GM21423 (cell line): ENCODE results near the gene DLD.
"Not testable (repeated sequence)": the region's sequence is repeated elsewhere in the genome, so short reads cannot be mapped to it uniquely, and the experiment has no call there.

Experiments
- ATAC-seq: cut with Tn5 transposase; IDR thresholded peaks from one replicate; pipeline ENCODE4 v1.9.1; 2021; ENCODE audit warnings: mild to moderate bottlenecking, moderate library complexity; ENCODE audit not compliant: unreplicated experiment

The DLD gene

DNA sequence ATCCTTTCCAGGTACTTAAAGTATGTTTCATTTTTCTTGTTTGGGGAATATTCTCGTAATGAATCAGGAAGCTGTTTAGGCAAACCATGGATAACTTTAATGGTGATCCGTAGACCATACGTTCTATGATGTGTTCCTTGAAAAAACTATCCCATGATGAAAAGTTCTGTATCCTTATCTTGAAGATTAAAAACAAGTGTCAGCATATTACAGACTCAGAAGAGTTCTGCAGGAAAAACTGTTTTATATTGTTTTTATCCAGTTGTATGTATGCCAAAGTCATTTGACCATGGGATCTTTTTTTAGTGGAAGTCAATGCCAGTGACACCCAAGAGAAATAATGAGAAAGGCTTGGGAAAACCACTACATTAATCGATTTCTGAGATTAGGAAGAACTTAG is 52.0 kb downstream of the DLD start:
- ATAC-seq: no peak

DNA sequence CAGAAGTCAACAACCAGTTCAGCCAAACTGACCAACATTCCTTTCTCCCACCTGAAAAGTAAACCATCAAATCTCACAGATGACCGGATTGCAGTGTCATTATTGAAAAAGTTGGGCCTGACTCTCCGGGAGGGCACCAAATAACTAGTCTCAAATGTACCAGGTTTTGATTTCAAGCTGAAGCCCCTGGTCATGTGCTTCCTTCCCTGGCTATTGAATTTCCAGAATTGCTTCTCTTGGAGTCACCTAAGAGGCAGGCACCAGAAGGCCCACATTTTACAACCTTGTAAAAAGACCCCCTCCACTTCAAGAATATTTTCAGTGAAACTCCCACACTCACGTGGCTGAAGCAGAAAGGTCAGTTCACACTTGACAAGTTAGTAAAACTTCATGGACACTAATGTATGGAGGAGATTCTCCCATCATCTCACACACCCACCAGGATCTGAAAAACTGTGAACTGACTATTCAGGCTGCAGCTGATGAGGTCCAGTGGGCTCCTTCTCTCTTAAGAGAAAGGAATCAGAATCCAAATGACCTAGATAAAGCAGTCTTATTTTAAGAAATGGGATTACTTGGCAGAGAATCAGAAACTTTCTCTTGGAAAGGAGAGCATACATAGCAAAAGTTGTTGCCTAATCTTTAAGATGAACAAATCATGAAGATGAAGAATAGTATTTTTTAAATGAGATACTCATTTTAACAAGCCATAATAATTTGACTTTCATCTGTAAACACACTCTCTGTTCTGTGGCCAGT is 53.6 kb downstream of the DLD start:
- ATAC-seq: no peak

DNA sequence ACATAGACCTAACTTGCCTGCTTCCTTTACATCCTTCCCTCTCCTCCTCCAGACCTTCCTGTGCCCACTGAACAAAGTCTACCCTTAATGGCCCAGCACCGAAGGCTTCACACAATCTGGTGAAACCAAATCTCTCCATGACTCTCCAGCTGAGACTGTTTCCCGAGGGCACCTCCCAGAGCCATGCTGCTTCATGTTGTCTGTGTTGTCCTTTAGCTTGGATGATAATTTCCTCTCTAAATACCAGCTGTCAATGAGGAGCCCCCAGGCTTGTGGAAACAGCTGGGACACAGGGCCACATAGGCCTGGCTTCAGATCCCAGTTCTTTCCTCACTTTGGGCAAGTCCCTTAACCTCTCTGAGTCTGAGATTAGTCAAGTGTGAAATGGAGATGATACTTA is 54.3 kb downstream of the DLD start:
- no peak for ATAC-seq

DNA sequence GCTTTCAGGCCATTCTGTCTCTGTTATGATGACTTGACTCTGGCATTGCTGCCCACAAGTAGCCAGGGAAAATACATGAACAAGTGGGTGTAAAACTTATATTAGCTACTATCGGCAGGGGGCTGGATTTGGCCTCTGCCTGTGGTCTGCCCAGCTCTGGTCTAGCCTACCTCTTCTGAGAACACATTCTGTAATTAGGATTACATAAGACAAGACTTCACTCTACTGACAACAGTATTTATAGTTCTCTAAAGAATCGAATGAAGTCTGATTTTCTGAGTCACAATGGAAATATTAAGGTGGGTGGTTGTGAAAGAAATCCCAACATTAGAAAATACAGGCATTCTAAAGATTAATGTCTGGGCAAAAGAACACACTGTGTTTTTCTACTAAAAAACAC is 55.5 kb downstream of the DLD start:
- ATAC-seq: no peak

DNA sequence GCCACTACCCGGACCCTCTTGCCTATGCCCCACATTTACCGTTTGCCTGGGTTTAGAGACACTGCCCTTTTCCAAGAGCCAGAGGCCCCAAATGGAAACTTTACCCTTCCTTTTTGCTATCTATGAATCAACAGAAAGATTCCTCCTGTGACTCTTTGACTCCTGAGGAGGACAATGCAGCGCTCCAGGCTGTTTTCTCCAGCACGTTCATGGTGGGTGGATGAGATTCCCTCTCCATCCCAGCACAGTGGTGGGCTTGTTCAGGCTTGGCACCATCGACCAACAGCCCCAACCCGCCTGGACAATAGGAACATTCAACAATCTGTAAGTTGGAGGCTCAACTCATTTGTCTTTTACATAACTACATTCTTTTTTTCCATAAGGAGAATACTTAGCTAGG is 55.9 kb downstream of the DLD start:
- ATAC-seq: no peak

DNA sequence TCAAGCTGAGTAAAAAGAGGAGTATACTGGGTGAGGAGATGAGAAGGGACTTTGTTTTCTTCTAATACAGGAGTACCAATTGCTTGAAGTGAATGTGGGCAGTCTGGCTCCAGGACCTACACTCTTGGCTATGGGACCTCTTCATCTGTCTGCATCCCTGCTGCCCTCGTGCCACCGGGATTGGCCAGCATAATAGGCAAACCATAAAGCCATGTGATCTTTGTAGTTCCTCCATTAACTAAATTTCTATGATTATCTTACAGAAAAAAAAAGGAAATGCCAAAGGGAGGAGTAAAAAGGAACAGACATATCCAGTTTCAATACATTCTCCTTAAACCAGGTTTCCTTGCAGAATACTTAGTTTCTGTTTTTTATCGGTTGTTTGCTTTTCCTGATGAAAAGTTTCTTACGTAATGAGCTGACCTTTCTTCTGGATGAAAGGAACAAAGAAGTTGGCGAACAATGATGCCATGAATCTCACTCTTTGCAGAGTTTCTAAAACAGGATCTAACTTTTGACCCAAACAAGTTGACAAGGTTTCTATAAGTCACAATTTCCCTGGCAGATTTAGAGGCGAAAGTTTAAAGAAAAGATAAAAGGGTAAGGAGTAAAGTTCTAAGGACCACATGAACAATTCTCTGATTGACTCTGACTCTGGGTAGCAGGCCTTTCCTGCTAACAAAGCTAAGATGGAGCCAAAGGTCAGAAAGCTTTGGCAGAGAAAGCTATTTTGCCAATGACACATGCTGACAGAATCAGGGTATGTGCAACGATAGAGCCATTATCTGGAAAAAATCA is 57.9 kb downstream of the DLD start:
- no peak for ATAC-seq

DNA sequence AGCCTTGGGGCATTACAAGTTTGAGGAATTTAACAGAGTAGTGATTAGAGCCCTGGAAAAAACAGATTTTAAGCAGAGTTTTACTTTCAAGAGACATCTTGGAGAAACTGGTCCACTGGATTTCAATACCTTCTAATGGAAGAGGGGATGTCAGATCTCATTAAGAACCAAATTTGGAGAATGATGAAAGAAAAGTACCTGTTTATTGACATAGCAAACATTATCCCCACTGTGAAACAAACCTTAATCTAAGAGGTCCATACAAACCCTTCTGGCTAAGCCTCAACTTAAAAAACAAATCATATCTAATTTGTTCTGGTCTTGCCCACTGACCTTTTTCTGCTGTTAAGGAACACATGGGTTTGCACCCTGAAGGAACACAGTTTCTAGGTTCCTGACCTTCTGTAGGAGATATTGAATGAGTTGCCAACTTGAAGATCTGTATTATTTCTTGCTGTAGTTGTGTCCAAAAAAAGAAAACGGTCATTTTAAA is 58.5 kb downstream of the DLD start:
- ATAC-seq: no peak

DNA sequence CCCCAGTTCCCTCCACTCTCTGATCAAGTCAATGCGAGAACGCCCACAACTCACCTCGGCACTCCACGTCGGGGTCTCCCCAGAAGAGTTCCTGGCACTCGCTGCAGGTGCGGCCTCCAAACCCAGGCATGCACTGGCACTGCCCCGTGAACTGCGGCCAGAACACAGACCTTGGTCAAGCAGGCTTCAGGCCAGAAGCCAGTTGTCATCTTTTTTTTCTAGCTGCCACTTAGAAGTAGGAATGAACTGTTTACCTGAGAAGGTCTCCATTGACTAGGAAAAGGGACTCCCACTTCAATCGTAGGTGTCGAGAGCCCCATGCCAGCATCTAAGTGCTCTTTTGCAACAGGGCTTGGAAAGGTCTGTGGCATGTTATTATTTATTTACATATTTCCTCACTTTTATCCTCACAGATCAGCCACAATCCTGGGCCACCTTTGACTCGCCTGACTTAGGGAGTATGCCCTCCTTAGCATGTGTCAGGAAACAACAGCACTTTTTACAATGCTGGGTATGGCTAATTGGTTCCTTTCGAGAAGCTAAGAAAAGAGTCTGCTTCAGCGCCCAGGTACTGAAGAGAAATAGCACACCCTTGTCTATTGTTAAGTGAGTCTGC is 60.3 kb downstream of the DLD start:
- no peak for ATAC-seq

DNA sequence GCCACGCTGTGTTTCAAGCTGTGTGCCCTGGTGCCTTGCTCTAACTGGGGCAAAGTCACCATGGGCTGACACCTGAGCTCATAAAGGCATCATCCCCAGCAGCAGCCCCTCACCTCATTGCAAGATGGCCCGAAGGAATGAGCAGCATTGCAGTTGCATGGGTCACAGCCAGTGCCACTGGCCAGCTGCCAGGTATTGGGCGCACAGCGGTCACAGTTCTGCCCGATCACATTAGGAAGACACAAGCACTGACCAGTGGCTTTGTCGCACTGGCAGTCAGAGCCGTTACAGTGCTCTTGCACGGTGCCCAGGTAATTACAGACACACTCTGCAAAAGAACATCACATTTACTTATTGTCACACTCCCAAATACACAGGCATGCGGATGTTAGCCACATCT is 60.9 kb downstream of the DLD start:
- ATAC-seq: no peak

DNA sequence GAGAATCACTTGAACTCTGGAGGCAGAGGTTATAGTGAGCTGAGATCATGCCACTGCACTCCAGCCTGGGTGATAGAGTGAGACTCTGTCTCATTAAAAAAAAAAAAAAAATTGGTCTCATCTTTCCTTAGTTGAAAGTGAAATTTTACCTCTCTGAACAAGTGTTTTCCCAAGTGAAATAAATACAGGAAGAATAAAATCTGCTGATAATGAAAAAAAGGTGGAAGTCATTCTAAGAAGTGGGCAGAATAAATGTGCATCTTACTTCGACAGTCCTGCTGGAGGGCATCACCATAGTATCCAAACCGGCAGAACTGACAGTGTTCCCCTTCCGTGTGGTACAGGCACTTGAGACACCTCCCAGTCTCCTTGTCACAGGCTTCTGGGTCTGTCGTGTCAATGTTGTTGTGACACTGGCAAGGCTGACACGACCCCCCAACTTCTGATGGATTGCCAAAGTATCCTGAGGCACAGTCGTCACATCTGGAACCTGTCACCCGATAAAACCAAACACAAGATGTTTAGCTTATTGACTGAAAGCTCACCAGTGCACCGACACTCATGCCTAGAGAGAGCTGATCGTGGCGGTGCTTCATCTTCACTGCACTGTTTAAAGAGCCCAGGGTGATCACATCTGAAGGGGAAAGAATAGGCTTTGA is 62.4 kb downstream of the DLD start:
- ATAC-seq: no peak

DNA sequence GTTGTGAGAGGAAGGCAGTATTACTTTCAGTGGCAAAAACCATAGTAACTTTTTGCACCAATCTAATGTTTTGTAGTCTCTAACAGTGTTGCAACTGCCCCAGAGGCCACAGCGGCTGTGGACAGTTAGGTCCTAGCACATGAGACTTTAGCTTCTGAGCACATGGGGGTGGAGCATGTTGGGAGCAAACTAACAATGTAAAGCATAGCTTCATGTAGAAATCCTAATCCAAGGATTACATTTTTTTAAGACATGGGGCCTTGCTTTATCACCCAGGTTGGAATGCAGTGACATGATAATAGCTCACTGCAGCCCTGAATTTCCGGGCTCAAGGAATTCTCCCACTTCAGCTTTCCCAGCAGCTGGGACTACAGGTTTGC is 62.9 kb downstream of the DLD start:
- ATAC-seq: no peak

DNA sequence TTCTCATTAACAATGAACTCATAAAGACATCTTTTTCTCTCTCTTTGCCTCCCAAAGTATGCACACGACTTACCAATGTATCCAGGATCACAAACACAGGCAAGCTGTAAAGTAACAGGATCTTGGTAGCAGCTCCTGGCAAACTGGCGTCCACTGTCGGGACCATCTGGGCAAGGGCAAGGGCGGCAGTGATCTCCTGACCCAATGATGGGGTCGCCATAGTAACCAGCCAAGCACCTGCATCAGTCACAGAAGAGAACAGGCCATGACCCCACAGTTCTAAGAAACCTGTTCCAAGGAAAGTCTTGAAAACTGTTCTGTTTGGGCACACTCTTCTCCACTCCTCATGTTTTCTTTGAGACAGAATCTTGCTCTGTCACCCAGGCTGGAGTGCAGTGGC is 64.4 kb downstream of the DLD start:
- no peak for ATAC-seq

DNA sequence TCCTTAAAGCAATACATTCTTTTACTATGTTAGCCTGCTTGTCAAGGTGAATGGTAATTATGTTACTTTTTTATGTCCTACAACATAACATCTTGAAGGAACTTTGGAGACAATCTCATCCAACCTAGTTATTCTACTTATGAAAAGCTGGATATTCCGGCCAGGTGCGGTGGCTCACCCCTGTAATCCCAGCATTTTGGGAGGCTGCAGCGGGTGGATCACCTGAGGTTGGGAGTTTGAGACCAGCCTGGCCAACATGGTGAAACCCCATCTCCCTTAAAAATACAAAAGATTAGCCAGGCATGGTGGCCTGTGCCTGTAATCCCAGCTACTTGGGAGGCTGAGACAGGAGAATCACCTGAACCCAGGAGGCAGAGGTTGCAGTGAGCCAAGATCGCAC is 66.0 kb downstream of the DLD start:
- ATAC-seq: not testable (repeated sequence)

DNA sequence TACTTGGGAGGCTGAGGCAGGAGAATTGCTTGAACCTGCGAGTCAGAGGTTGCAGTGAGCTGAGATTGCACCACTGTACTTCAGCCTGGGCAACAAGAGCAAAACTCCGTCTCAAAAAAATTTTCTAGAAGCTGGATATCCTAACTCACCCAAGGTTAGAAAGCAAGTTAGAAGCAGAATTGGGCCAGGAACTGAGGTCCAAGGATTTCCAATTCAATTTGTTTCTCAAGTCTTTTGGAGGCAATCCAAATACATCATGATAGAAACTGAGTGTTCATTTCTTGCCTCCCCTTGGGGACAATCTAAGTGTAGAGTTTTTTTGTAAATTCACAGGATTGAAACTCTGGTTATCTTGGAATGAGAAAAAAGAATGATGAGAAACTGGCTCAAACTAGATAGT is 66.5 kb downstream of the DLD start:
- ATAC-seq: no peak

DNA sequence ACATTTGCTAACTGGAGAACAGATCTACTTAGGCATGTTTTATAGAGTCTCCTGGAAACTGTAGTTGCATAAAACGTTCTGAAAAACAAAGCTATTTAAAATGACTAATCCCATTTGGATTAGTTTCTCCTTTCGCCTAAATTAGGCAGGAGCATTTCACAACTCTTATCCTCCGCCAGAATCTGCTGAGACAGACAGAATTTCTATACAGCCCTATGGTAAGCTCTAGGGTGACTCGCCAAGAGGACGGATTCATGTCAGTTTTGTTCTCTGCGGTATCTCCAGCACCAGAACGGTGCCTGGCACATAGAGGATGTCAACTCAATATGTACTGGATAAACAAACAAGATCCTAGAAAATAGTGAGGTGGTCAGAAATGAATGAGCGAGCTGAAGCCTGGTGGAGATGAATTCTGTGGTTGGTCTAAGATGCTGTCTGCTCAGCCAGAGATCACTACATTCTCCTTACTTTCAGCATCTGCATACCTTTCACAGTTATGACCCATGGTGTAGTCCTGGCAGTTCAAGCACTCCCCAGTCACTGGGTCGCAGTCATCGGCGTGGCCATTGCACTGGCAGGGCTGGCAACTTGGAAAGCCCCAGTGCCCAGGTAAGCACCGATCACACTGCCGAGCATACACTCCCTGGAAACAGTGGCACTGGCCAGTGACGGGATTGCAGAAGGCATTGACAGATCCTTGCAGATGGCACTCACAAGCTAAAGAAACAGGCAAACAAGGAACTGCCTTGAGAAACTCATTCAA is 68.0 kb downstream of the DLD start:
- no peak for ATAC-seq

DNA sequence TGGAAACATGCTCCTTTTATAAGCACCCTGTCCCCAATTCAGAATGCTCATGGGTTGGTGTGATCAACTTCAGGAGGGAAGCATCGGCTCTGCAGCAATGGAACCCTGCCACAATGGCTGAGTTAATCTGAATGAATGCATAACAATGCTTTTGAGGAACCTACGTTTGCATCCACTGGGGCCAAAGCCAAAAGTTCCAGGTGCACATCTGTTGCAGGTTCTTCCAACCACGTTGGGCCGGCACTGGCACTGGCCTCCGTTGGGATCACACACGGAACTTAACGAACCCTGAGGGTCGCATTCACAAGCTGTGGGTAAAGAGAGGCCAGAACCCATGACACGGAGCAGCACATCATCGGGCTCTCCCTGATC is 68.5 kb downstream of the DLD start:
- ATAC-seq: no peak

DNA sequence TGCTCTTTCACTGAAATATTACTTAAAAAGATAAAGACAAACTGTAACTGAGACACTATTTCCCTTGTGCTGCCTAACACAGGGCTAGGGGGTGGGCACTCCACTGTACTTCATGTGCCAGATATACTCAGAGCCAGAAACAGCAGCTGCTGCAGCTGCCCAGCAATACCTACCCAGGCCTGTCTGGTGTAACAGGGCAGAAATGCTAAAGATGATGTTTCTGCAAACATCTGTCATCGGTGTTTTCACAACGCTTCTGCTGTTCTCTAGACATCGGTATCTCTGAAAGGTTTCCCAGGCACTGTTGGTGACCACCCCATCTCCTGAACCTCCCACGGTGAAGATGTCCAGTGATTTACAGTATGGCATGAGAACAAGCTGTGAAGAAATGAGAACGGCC is 69.3 kb downstream of the DLD start:
- no peak for ATAC-seq

DNA sequence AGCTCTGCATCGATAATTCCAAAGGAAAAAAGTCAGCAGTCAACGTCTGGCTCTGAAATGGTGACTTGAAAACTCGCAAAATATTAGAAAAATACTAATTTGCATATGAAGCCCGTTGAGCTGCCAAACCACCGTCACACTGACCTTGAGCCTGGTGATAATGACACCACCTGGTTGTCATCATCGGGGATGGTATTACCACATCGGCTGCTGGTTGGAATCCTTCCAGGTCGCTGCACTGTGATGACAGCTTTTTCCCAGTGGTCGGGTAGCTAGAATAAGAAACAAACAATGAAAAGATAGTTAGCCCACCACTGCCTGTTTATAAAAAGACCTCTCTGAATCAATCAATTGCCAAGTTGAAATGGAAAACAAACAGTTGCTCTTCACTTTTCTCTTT is 70.4 kb downstream of the DLD start:
- no peak for ATAC-seq

DNA sequence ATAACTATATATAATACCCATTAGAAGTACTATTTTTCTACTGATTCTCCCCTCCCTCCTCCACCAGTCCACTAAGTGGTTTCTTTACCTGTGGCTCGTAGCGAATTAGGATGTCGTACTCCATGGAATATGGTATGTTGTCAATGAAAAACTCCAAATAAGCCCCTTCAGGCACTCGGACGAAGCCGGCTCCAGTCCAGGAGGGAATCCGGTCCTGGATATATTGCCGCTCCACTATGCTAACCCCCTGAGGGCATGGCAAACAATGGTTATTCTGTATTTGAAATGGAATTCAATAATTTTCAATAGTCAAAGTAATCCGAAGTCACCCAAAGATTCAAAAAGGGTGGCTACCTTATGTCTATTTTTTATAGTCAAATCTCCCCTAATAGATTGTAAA is 71.8 kb downstream of the DLD start:
- no peak for ATAC-seq

DNA sequence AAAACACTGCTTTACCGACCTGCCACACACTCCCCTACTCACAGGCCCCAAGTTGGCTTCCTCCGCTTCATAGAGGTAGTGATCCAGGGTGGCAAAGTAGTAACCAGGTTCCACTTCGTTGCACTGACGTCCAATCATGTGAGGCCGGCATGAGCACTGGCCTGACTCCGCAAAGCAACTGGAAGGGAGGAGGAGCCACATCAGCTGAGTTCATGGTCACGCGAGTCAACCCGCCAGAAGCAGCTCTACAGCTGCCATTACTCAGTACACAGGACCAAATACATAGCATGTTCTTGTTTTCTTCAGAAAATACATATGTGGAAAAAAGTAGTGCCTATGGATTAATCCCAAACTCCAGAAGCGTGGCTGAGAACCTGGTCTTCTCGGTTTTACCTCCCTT is 73.5 kb downstream of the DLD start:
- no peak for ATAC-seq

DNA sequence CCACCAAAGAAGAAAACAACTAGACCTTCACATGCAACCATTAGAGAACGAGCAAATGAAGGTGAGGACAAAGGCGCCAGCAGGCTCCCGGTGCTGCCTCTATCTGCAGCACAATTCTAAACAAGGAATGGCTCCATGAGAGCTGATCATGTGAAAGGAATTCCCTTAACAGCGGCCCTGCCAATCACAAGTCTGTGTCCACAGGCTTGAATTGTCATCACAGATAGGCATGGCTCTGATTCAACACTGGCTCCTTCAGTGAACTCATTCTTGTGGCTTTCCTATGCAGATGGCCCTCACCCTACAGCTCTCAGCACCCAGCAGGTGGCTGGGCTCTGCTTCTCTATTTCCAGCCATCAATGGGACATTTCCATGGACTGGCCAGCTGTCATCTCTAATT is 75.7 kb downstream of the DLD start:
- ATAC-seq: no peak
